Upper lobe of left lung (tissue), 4 donors: ENCODE results near the gene UBXN4.

Experiments used
- EP300 ChIP-seq, 4 donors: sonication (generic); formaldehyde crosslinking; IDR thresholded peaks; one replicate each; pipeline ENCODE4 v1.5.1; 2017; ENCODE audit warnings: antibody characterized with exemption in 4 of 4, control low read depth in 2 of 4
- POLR2A ChIP-seq, 4 donors: fragments of 450-650 bp; IDR thresholded peaks; one replicate each; pipeline ENCODE4 v1.5.1; 2016 to 2017; ENCODE audit warnings: antibody characterized with exemption in 4 of 4, mild to moderate bottlenecking in 2 of 4
- POLR2AphosphoS5 ChIP-seq, 2 donors: sonication (generic); formaldehyde crosslinking; IDR thresholded peaks; one replicate each; pipeline ENCODE4 v1.5.1; 2017; ENCODE audit warnings: antibody characterized with exemption in 2 of 2
- TF ChIP-seq, protein P1 (sequence below), 6 experiments: fragments of 450-650 bp in 4 of 6; fragments of 200-600 bp in 2 of 6; sonication (generic) in 2 of 6; IDR thresholded peaks; one replicate each; pipeline ENCODE4 v1.5.1; 2016 to 2019; ENCODE audit warnings: antibody characterized with exemption in 6 of 6

- TF ChIP-seq, protein P1, sequence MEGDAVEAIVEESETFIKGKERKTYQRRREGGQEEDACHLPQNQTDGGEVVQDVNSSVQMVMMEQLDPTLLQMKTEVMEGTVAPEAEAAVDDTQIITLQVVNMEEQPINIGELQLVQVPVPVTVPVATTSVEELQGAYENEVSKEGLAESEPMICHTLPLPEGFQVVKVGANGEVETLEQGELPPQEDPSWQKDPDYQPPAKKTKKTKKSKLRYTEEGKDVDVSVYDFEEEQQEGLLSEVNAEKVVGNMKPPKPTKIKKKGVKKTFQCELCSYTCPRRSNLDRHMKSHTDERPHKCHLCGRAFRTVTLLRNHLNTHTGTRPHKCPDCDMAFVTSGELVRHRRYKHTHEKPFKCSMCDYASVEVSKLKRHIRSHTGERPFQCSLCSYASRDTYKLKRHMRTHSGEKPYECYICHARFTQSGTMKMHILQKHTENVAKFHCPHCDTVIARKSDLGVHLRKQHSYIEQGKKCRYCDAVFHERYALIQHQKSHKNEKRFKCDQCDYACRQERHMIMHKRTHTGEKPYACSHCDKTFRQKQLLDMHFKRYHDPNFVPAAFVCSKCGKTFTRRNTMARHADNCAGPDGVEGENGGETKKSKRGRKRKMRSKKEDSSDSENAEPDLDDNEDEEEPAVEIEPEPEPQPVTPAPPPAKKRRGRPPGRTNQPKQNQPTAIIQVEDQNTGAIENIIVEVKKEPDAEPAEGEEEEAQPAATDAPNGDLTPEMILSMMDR (IDR thresholded peaks at IDR 0.05) = no peak
- no peak for TF ChIP-seq POLR2AphosphoS5 (IDR thresholded peaks at IDR 0.05)
- no peak for TF ChIP-seq POLR2A (IDR thresholded peaks at IDR 0.05)
- TF ChIP-seq EP300 (IDR thresholded peaks at IDR 0.05) = no peak
These were observed 59.1 kb downstream of the UBXN4 start for GRCh38 chr2:135800513-135801460.
